ENCODE measurements around the gene SERPINA4.

GRCh38 chr14:94523265-94523664, 38.0 kb upstream of the SERPINA4 start:
- TF ChIP-seq CEBPB (IDR thresholded peaks at IDR 0.05; ENCODE audit: low read depth) (no peak), CTCF (IDR thresholded peaks at IDR 0.05 in 2 of 3, conservative IDR thresholded peaks at IDR 0.05 in 1 of 3; ENCODE audit: borderline replicate concordance in 1 of 3, insufficient read depth in 1 of 3, low read depth in 2 of 3, low read length in 2 of 3) (no peak), EZH2 (IDR thresholded peaks at IDR 0.05) (no peak), POLR2AphosphoS5 (IDR thresholded peaks at IDR 0.05; ENCODE audit: low read depth, low read length) (no peak), CBX3 (IDR thresholded peaks at IDR 0.05; ENCODE audit: low read depth) (no peak), TCF7L2 (IDR thresholded peaks at IDR 0.05; ENCODE audit: borderline replicate concordance, extremely low read depth, insufficient read depth, insufficient read length) (no peak)
- TF ChIP-seq, protein P1, sequence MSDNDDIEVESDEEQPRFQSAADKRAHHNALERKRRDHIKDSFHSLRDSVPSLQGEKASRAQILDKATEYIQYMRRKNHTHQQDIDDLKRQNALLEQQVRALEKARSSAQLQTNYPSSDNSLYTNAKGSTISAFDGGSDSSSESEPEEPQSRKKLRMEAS (IDR thresholded peaks at IDR 0.05) = no peak

Data from HCT116 (cell line).